SU-DHL-6 (cell line): ENCODE data around the gene MYOT.

Experiments used
- H2AFZ ChIP-seq: fragments of 200-600 bp; sonication (generic); 2 replicates; pipeline ENCODE4 v1.6.1; 2014; ENCODE audit warnings: low read depth, mild to moderate bottlenecking, moderate library complexity, mixed read lengths, antibody characterized with exemption, low read length; ENCODE audit not compliant: severe bottlenecking
- H3F3A ChIP-seq: fragments of 200-600 bp; shearing (Covaris generic); 2 replicates; pipeline ENCODE4 v1.6.0; 2016; ENCODE audit warnings: antibody characterized with exemption, mild to moderate bottlenecking; ENCODE audit not compliant: insufficient read depth
- H3K27ac ChIP-seq: fragments of 200-600 bp; sonication (generic); 2 replicates; pipeline ENCODE4 v1.5.1; 2016; ENCODE audit warnings: low read depth, mild to moderate bottlenecking, low read length, moderate library complexity, mixed read lengths
- H3K27me3 ChIP-seq: fragments of 200-600 bp; sonication (generic), shearing (Covaris generic); 2 replicates; pipeline ENCODE4 v1.6.0; 2014; ENCODE audit warnings: mild to moderate bottlenecking, low read length
- H3K36me3 ChIP-seq: fragments of 200-600 bp; sonication (generic); 2 replicates; pipeline ENCODE4 v1.6.1; 2014; ENCODE audit warnings: mild to moderate bottlenecking, low read length, mixed read lengths
- H3K4me2 ChIP-seq: fragments of 300-600, 200-600 bp; shearing (Covaris generic), sonication (generic); 2 replicates; pipeline ENCODE4 v1.6.0; 2014; ENCODE audit warnings: low read length, low read depth, mild to moderate bottlenecking; ENCODE audit not compliant: poor library complexity, severe bottlenecking
- H3K4me3 ChIP-seq: fragments of 200-600 bp; sonication (generic); 2 replicates; pipeline ENCODE4 v1.5.1; 2014; ENCODE audit warnings: antibody characterized with exemption, low read length, mild to moderate bottlenecking, mixed read lengths; ENCODE audit not compliant: insufficient read depth, poor library complexity, severe bottlenecking
- H3K79me2 ChIP-seq: fragments of 200-600 bp; sonication (generic); 2 replicates; pipeline ENCODE4 v1.6.1; 2014; ENCODE audit warnings: mild to moderate bottlenecking, low read length, moderate library complexity; ENCODE audit not compliant: insufficient read depth
- H3K9ac ChIP-seq: fragments of 200-600 bp; sonication (generic); 2 replicates; pipeline ENCODE4 v1.7.0; 2014; ENCODE audit warnings: mild to moderate bottlenecking, low read length
- H3K9me2 ChIP-seq: fragments of 200-600 bp; sonication (generic); replicated peaks from 2 replicates; pipeline ENCODE4 v1.6.1; 2014; ENCODE audit warnings: low read length; ENCODE audit not compliant: insufficient read depth
- H3K9me3 ChIP-seq: fragments of 200-600 bp; sonication (generic); 2 replicates; pipeline ENCODE4 v1.6.1; 2014; ENCODE audit warnings: low read length, mixed read lengths; ENCODE audit not compliant: insufficient read depth
- H4K20me1 ChIP-seq: fragments of 200-600 bp; sonication (generic); 2 replicates; pipeline ENCODE4 v1.6.1; 2014; ENCODE audit warnings: low read depth, mild to moderate bottlenecking, antibody characterized with exemption, low read length, moderate library complexity, mixed read lengths
- CTCF ChIP-seq: fragments of 200-600 bp; sonication (generic); IDR thresholded peaks from one replicate; pipeline ENCODE4 v1.5.1; 2017; ENCODE audit warnings: antibody characterized with exemption, mild to moderate bottlenecking, low read length, moderate library complexity; ENCODE audit not compliant: insufficient read depth, poor library complexity, severe bottlenecking
- EZH2phosphoT487 ChIP-seq: fragments of 200-600 bp; sonication (generic), shearing (Covaris generic); conservative IDR thresholded peaks from 2 replicates; pipeline ENCODE4 v1.6.1; 2018; ENCODE audit warnings: mild to moderate bottlenecking, antibody characterized with exemption, low read length, moderate library complexity, mixed read lengths

The MYOT gene

GRCh38 chr5:137832416-137832815 lies 35.2 kb upstream of the MYOT start:
- Histone ChIP-seq H3K9ac (no peak overlapping the region), H3K27ac (no peak overlapping the region), H3K9me3 (no peaks in the 10 kb centered on the region), H3K4me2 (no peak overlapping the region), H3K9me2 (no peaks in the 10 kb centered on the region), H2AFZ (no peak overlapping the region), H3K27me3 (no peaks in the 10 kb centered on the region), H3F3A (no peaks in the 10 kb centered on the region), H3K36me3 (no peaks in the 10 kb centered on the region), H3K79me2 (no peaks in the 10 kb centered on the region), H3K4me3 (no peak overlapping the region), H4K20me1 (no peaks in the 10 kb centered on the region)
- no peak for TF ChIP-seq EZH2phosphoT487
- no peak for TF ChIP-seq CTCF

- no peaks in the 10 kb centered on the region for H3F3A ChIP-seq
- no peaks in the 10 kb centered on the region for H4K20me1 ChIP-seq
- TF ChIP-seq CTCF (no peak), EZH2phosphoT487 (no peak)
- no peak overlapping the region for H3K9ac ChIP-seq
- no peaks in the 10 kb centered on the region for H3K27me3 ChIP-seq
- H3K9me2 ChIP-seq = no peaks in the 10 kb centered on the region
- H3K4me3 ChIP-seq = no peak overlapping the region
- no peak overlapping the region for H3K4me2 ChIP-seq
- no peaks in the 10 kb centered on the region for H3K36me3 ChIP-seq
- no peak overlapping the region for H3K27ac ChIP-seq
- no peaks in the 10 kb centered on the region for H3K9me3 ChIP-seq
- H2AFZ ChIP-seq = no peak overlapping the region
- no peaks in the 10 kb centered on the region for H3K79me2 ChIP-seq
Measured at GRCh38 chr5:137833463-137833862, 34.2 kb upstream of the MYOT start.

- H3K79me2 ChIP-seq = no peaks in the 10 kb centered on the region
- H3K36me3 ChIP-seq = no peaks in the 10 kb centered on the region
- no peaks in the 10 kb centered on the region for H4K20me1 ChIP-seq
- H3K27me3 ChIP-seq = no peaks in the 10 kb centered on the region
- no peak overlapping the region for H2AFZ ChIP-seq
- H3K4me2 ChIP-seq = no peak overlapping the region
- no peaks in the 10 kb centered on the region for H3K9me3 ChIP-seq
- TF ChIP-seq CTCF (no peak), EZH2phosphoT487 (no peak)
- H3K9ac ChIP-seq = no peak overlapping the region
- no peaks in the 10 kb centered on the region for H3K9me2 ChIP-seq
- H3K4me3 ChIP-seq = no peak overlapping the region
- H3K27ac ChIP-seq = no peak overlapping the region
- H3F3A ChIP-seq = no peaks in the 10 kb centered on the region
Measured at GRCh38 chr5:137834498-137835049, 33.1 kb upstream of the MYOT start.
